Measurements from ENCODE around the gene PCED1B. TPM values are rescaled to one million over a fixed set of nuclear protein-coding genes. Genes with fewer than 3 reads are reported as not detected.

PCED1B gene
- total and polyA plus RNA-seq, 2 donors (not counting 1 experiment from before 2014, with no cell fraction given), result 0.33 to 0.83 TPM

GRCh38 chr12:47033081-47033480 is 46.3 kb upstream of the PCED1B start:
- H3K9me3 ChIP-seq (ENCODE audit: control insufficient read depth, insufficient read depth, low read depth, low read length), result no peaks in the 10 kb centered on the region
- no peak overlapping the region for H3K27ac ChIP-seq (ENCODE audit: insufficient read depth, low read length)
- H4K20me1 ChIP-seq (ENCODE audit: control insufficient read depth, extremely low read depth, insufficient read depth, low read length), result no peaks in the 10 kb centered on the region
- DNase-seq (ENCODE audit: low read depth in 2 of 2), result peak; percentile 19 to 40
- H3K4me3 ChIP-seq (replicated peaks in 1 of 4; ENCODE audit: control extremely low read depth in 1 of 4, insufficient read depth in 1 of 4, low read depth in 3 of 4, low read length in 4 of 4), result no peak overlapping the region
- H3K4me2 ChIP-seq (ENCODE audit: extremely low read depth, insufficient read depth, low read length), result no peak overlapping the region
- no peaks in the 10 kb centered on the region for H3K79me2 ChIP-seq (ENCODE audit: control insufficient read depth, insufficient read depth, low read length)
- H3K27me3 ChIP-seq (ENCODE audit: control insufficient read depth, insufficient read depth, low read length), result no peaks in the 10 kb centered on the region
- no peaks in the 10 kb centered on the region for H3K4me1 ChIP-seq (ENCODE audit: control insufficient read depth, extremely low read depth, insufficient read depth, low read length)
- TF ChIP-seq EZH2 (IDR thresholded peaks at IDR 0.05; ENCODE audit: low read length, missing control alignments), result no peak
- TF ChIP-seq, protein P1, sequence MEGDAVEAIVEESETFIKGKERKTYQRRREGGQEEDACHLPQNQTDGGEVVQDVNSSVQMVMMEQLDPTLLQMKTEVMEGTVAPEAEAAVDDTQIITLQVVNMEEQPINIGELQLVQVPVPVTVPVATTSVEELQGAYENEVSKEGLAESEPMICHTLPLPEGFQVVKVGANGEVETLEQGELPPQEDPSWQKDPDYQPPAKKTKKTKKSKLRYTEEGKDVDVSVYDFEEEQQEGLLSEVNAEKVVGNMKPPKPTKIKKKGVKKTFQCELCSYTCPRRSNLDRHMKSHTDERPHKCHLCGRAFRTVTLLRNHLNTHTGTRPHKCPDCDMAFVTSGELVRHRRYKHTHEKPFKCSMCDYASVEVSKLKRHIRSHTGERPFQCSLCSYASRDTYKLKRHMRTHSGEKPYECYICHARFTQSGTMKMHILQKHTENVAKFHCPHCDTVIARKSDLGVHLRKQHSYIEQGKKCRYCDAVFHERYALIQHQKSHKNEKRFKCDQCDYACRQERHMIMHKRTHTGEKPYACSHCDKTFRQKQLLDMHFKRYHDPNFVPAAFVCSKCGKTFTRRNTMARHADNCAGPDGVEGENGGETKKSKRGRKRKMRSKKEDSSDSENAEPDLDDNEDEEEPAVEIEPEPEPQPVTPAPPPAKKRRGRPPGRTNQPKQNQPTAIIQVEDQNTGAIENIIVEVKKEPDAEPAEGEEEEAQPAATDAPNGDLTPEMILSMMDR (conservative IDR thresholded peaks at IDR 0.05 in 1 of 2, IDR thresholded peaks at IDR 0.05 in 1 of 2; ENCODE audit: low read depth in 1 of 2, low read length in 2 of 2), result no peak
- no peak overlapping the region for H3K9ac ChIP-seq (ENCODE audit: insufficient read depth, low read length)
- H2AFZ ChIP-seq (ENCODE audit: low read length), result peak overlapping the region; percentile 28
- no peaks in the 10 kb centered on the region for H3K36me3 ChIP-seq (ENCODE audit: control insufficient read depth, insufficient read depth, low read length)

DNA sequence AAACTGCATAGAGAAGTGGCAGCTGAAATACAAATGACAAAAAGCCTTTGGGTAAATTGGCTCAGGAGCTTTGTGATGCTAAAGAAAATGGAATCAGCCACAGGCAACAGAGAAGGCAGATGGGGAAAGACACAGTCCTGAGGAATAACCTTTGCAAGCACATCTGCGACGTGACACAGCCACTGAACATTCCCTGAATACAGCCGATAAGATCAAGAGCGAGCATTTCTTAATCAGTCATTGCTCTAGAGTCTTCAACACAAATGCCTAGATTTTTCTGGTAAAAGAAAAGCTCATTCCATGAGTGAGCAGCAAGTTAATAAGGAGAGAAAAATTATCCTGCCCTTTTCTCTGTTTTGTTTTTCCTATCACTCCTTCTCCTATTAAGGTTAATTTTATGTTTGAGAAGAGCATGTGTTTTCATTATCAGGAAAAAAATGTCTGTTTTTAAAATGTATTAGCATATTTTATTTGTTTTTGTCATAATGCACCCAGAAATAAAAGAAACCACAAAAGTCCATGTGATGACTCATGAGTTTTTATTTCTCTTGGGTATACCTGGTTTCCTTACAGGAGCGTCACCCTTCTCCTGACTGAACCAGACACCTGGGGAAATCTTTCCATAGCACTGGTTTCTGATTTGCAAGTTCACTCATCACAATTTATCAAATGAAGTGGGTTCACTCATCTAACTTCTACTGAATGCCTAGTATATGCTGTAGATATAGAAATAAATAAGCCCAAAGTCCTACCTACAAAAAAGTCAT is 45.4 kb upstream of the PCED1B start:
- Histone ChIP-seq H3K4me1 (ENCODE audit: control insufficient read depth, extremely low read depth, insufficient read depth, low read length) (no peaks in the 10 kb centered on the region), H3K36me3 (ENCODE audit: control insufficient read depth, insufficient read depth, low read length) (no peaks in the 10 kb centered on the region)

DNA sequence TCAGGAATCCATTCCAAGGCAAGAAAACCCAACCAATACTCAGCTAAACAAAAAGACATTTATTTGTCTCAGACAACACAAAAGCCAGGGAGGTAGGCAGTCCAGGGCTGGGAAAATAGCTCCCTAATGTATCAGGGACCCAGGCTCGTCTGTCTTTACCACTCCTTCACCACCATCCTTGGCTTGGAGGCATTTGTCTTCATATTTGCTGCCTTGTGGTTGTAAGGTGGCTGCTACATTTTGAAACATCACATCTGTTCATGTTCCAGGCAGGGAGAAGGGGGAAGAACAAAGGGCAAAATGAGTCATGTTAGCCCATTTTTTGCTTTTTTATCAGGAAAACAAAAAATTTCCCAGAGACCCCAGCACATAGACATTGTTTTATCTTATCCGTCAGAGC is 44.8 kb upstream of the PCED1B start:
- Histone ChIP-seq H3K79me2 (ENCODE audit: control insufficient read depth, insufficient read depth, low read length) (no peaks in the 10 kb centered on the region), H3K4me3 (replicated peaks in 1 of 4; ENCODE audit: control extremely low read depth in 1 of 4, insufficient read depth in 1 of 4, low read depth in 3 of 4, low read length in 4 of 4) (no peak overlapping the region), H3K4me2 (ENCODE audit: extremely low read depth, insufficient read depth, low read length) (no peak overlapping the region), H4K20me1 (ENCODE audit: control insufficient read depth, extremely low read depth, insufficient read depth, low read length) (no peaks in the 10 kb centered on the region), H3K4me1 (ENCODE audit: control insufficient read depth, extremely low read depth, insufficient read depth, low read length) (no peaks in the 10 kb centered on the region), H3K27ac (ENCODE audit: insufficient read depth, low read length) (no peak overlapping the region), H3K27me3 (ENCODE audit: control insufficient read depth, insufficient read depth, low read length) (no peaks in the 10 kb centered on the region), H3K9ac (ENCODE audit: insufficient read depth, low read length) (no peak overlapping the region), H3K36me3 (ENCODE audit: control insufficient read depth, insufficient read depth, low read length) (no peaks in the 10 kb centered on the region), H3K9me3 (ENCODE audit: control insufficient read depth, insufficient read depth, low read depth, low read length) (no peaks in the 10 kb centered on the region), H2AFZ (ENCODE audit: low read length) (no peak overlapping the region)
- DNase-seq (ENCODE audit: low read depth in 2 of 2), result peak; percentile 34 to 93
- TF ChIP-seq EZH2 (IDR thresholded peaks at IDR 0.05; ENCODE audit: low read length, missing control alignments), result no peak
- TF ChIP-seq, protein P1 (conservative IDR thresholded peaks at IDR 0.05 in 1 of 2, IDR thresholded peaks at IDR 0.05 in 1 of 2; ENCODE audit: low read depth in 1 of 2, low read length in 2 of 2), result no peak

More for the DNA sequence above, 45.4 kb upstream of the PCED1B start:
- no peak overlapping the region for H3K27ac ChIP-seq (ENCODE audit: insufficient read depth, low read length)
- H3K4me2 ChIP-seq (ENCODE audit: extremely low read depth, insufficient read depth, low read length), result no peak overlapping the region
- no peak overlapping the region for H3K9ac ChIP-seq (ENCODE audit: insufficient read depth, low read length)
- no peaks in the 10 kb centered on the region for H4K20me1 ChIP-seq (ENCODE audit: control insufficient read depth, extremely low read depth, insufficient read depth, low read length)
- TF ChIP-seq, protein P1 (conservative IDR thresholded peaks at IDR 0.05 in 1 of 2, IDR thresholded peaks at IDR 0.05 in 1 of 2; ENCODE audit: low read depth in 1 of 2, low read length in 2 of 2), result no peak
- no peak for TF ChIP-seq EZH2 (IDR thresholded peaks at IDR 0.05; ENCODE audit: low read length, missing control alignments)
- peak in 1 of 2 donors; percentile 84 for DNase-seq (ENCODE audit: low read depth in 2 of 2)
- no peaks in the 10 kb centered on the region for H3K9me3 ChIP-seq (ENCODE audit: control insufficient read depth, insufficient read depth, low read depth, low read length)
- no peak overlapping the region for H2AFZ ChIP-seq (ENCODE audit: low read length)
- no peaks in the 10 kb centered on the region for H3K27me3 ChIP-seq (ENCODE audit: control insufficient read depth, insufficient read depth, low read length)
- H3K79me2 ChIP-seq (ENCODE audit: control insufficient read depth, insufficient read depth, low read length), result no peaks in the 10 kb centered on the region
- H3K4me3 ChIP-seq (replicated peaks in 1 of 4; ENCODE audit: control extremely low read depth in 1 of 4, insufficient read depth in 1 of 4, low read depth in 3 of 4, low read length in 4 of 4), result no peak overlapping the region

Measured in fibroblast of lung (primary cell).